Liver (tissue), 9 donors: ENCODE data around the gene NDC1. TPM values are rescaled to one million over a fixed set of nuclear protein-coding genes. Genes with fewer than 3 reads are reported as not detected.

Experiments
- DNase-seq: peaks from one replicate; pipeline ENCODE4 v3.0.0-alpha.2; 2017; ENCODE audit warnings: low spot score
- H3K27ac ChIP-seq, 2 donors: one replicate each; pipeline ENCODE4 v1.7.0; 2013; ENCODE audit warnings: inconsistent platforms in 2 of 2, low read length in 2 of 2, control low read depth in 1 of 2, low read depth in 1 of 2, mild to moderate bottlenecking in 1 of 2
- H3K27me3 ChIP-seq, 4 donors: one replicate each; pipeline versions ENCODE4 v1.6.1 to v1.7.0; 2013; ENCODE audit warnings: low read length in 3 of 4, inconsistent platforms in 1 of 4, mild to moderate bottlenecking in 1 of 4, moderate library complexity in 1 of 4; ENCODE audit not compliant: control insufficient read depth in 4 of 4, insufficient read depth in 4 of 4
- H3K36me3 ChIP-seq, 4 donors: one replicate each; pipeline versions ENCODE4 v1.6.1 to v1.7.0; 2013; ENCODE audit warnings: low read length in 3 of 4, mild to moderate bottlenecking in 3 of 4, low read depth in 1 of 4, moderate library complexity in 1 of 4; ENCODE audit not compliant: control insufficient read depth in 4 of 4, insufficient read depth in 3 of 4
- H3K4me1 ChIP-seq, 4 donors: one replicate each; pipeline versions ENCODE4 v1.6.1 to v1.7.0; 2013; ENCODE audit warnings: low read length in 3 of 4, mild to moderate bottlenecking in 3 of 4, moderate library complexity in 1 of 4; ENCODE audit not compliant: control insufficient read depth in 4 of 4, insufficient read depth in 4 of 4
- H3K4me3 ChIP-seq, 3 donors: one replicate each; pipeline versions ENCODE4 v1.6.1 to v1.7.0; 2013; ENCODE audit warnings: low read length in 3 of 3, control low read depth in 1 of 3, low read depth in 1 of 3, mild to moderate bottlenecking in 1 of 3
- H3K9ac ChIP-seq, 2 donors: one replicate each; pipeline ENCODE4 v1.7.0; 2013; ENCODE audit warnings: low read length in 2 of 2, mild to moderate bottlenecking in 2 of 2, moderate library complexity in 2 of 2, control low read depth in 1 of 2, low read depth in 1 of 2
- H3K9me3 ChIP-seq, 4 donors: one replicate each; pipeline versions ENCODE4 v1.6.1 to v1.7.0; 2013; ENCODE audit warnings: low read length in 3 of 4; ENCODE audit not compliant: control insufficient read depth in 4 of 4
- ATF3 ChIP-seq: IDR thresholded peaks from 2 replicates; pipeline ENCODE4 v1.6.1; 2016; ENCODE audit warnings: antibody characterized with exemption
- CTCF ChIP-seq: fragments of 150-350 bp; IDR thresholded peaks from 2 replicates; pipeline ENCODE4 v1.5.1; 2017; ENCODE audit warnings: improper control_type of control experiment, low read depth, low read length; ENCODE audit not compliant: missing input control
- EGR1 ChIP-seq, 2 donors: IDR thresholded peaks; 2 replicates each; pipeline ENCODE4 v1.6.1; 2016 to 2018; ENCODE audit warnings: antibody characterized with exemption in 2 of 2, low read depth in 2 of 2
- FOXA1 ChIP-seq: IDR thresholded peaks from 2 replicates; pipeline ENCODE4 v1.6.1; 2016; ENCODE audit warnings: antibody characterized with exemption
- FOXA2 ChIP-seq: IDR thresholded peaks from 2 replicates; pipeline ENCODE4 v1.6.1; 2016; ENCODE audit warnings: antibody characterized with exemption
- GABPA ChIP-seq, 2 donors: IDR thresholded peaks in 1 of 2; conservative IDR thresholded peaks in 1 of 2; 2 replicates each; pipeline ENCODE4 v1.6.1; 2016; ENCODE audit warnings: antibody characterized with exemption in 2 of 2, mild to moderate bottlenecking in 1 of 2, moderate library complexity in 1 of 2
- HNF4A ChIP-seq, 2 donors: conservative IDR thresholded peaks; 2 replicates each; pipeline ENCODE4 v1.6.1; 2016; ENCODE audit warnings: antibody characterized with exemption in 2 of 2, mild to moderate bottlenecking in 2 of 2
- HNF4G ChIP-seq: IDR thresholded peaks from 2 replicates; pipeline ENCODE4 v1.6.1; 2016; ENCODE audit warnings: antibody characterized with exemption
- JUND ChIP-seq, 2 donors: IDR thresholded peaks; 2 replicates each; pipeline ENCODE4 v1.6.1; 2016; ENCODE audit warnings: antibody characterized with exemption in 2 of 2
- MAX ChIP-seq: IDR thresholded peaks from 2 replicates; pipeline ENCODE4 v1.6.1; 2016; ENCODE audit warnings: antibody characterized with exemption
- NR2F2 ChIP-seq: IDR thresholded peaks from 2 replicates; pipeline ENCODE4 v1.6.1; 2016; ENCODE audit warnings: antibody characterized with exemption
- RAD21 ChIP-seq, 2 donors: IDR thresholded peaks; 2 replicates each; pipeline ENCODE4 v1.6.1; 2016; ENCODE audit warnings: antibody characterized with exemption in 2 of 2, mild to moderate bottlenecking in 2 of 2
- REST ChIP-seq: IDR thresholded peaks from 2 replicates; pipeline ENCODE4 v1.6.1; 2016; ENCODE audit warnings: antibody characterized with exemption, mild to moderate bottlenecking
- RXRA ChIP-seq, 2 donors: IDR thresholded peaks; 2 replicates each; pipeline ENCODE4 v1.6.1; 2017 to 2018; ENCODE audit warnings: antibody characterized with exemption in 2 of 2, mild to moderate bottlenecking in 1 of 2
- SP1 ChIP-seq: IDR thresholded peaks from 2 replicates; pipeline ENCODE4 v1.6.1; 2018; ENCODE audit warnings: antibody characterized with exemption, mild to moderate bottlenecking
- TAF1 ChIP-seq: conservative IDR thresholded peaks from 2 replicates; pipeline ENCODE4 v1.6.1; 2016; ENCODE audit warnings: antibody characterized with exemption, mild to moderate bottlenecking
- YY1 ChIP-seq: IDR thresholded peaks from 2 replicates; pipeline ENCODE4 v1.6.1; 2016; ENCODE audit warnings: antibody characterized with exemption, mild to moderate bottlenecking
- ZBTB33 ChIP-seq: IDR thresholded peaks from 2 replicates; pipeline ENCODE4 v1.6.1; 2016; ENCODE audit warnings: antibody characterized with exemption
- WGBS: extraction: QIAGEN DNeasy Blood & Tissue Kit; methylation state at CpG from one replicate; pipeline ENCODE4 v1.1.7; 2013; 5-methylcytosine and 5-hydroxymethylcytosine counted together
- polyA plus RNA-seq, 2 donors: library from polyadenylated mRNA; stranded (reverse) in 1 of 2; unstranded in 1 of 2; fragments of 200-250 nt in 1 of 2; fragments of >200 nt in 1 of 2; fragmentation: Nextera tagmentation in 1 of 2; extraction: Ambion mirVana in 1 of 2; gene quantifications; one replicate each; pipeline versions ENCODE4 v1.2.1 to v1.2.3, GENCODE V29; 2013 to 2015
- total RNA-seq, 2 donors: library from RNA; depleted of rRNA; stranded (reverse); fragments of >200 nt; gene quantifications; one replicate each; pipeline ENCODE4 v1.2.3, GENCODE V29; 2014
- donor health status: healthy.
- donor health status: healthy.
- donor health status: healthy.
- donor health status: healthy.
- donor health status: healthy.

The NDC1 gene
- total and polyA plus RNA-seq, 4 donors = 2.2 to 17.9 (median 5.8) TPM

- 36% methylated on average over 6 of the region's 6 CpGs for WGBS
- Histone ChIP-seq H3K27me3 (no peaks in the 10 kb centered on the region), H3K9ac (no peak overlapping the region), H3K4me3 (no peak overlapping the region), H3K9me3 (peaks cover 0 to 4% (median 0%) of the 10 kb centered on the region in 4 donors), H3K4me1 (no peaks in the 10 kb centered on the region), H3K27ac (no peak overlapping the region), H3K36me3 (no peaks in the 10 kb centered on the region)
- no peak for DNase-seq
- TF ChIP-seq YY1 = no peak
- TF ChIP-seq GABPA (IDR thresholded peaks at IDR 0.05 in 1 of 2, conservative IDR thresholded peaks at IDR 0.05 in 1 of 2) = no peak
- no peak for TF ChIP-seq HNF4G
- TF ChIP-seq REST = no peak
- TF ChIP-seq TAF1 = no peak
- TF ChIP-seq JUND (IDR thresholded peaks at IDR 0.05) = no peak
These were observed 112.8 kb downstream of the NDC1 start for GRCh38 chr1:53725238-53725689.

GRCh38 chr1:53722025-53722424 is 116.1 kb downstream of the NDC1 start:
- Histone ChIP-seq H3K4me1 (no peaks in the 10 kb centered on the region), H3K27ac (no peak overlapping the region), H3K36me3 (no peaks in the 10 kb centered on the region), H3K4me3 (no peak overlapping the region), H3K9me3 (no peaks in the 10 kb centered on the region), H3K9ac (no peak overlapping the region), H3K27me3 (peaks cover 0 to 2% (median 0%) of the 10 kb centered on the region in 4 donors)
- 94% methylated on average over 1 of the region's 1 CpG for WGBS
- no peak for DNase-seq
- TF ChIP-seq YY1 (no peak), RXRA (IDR thresholded peaks at IDR 0.05) (no peak), RAD21 (IDR thresholded peaks at IDR 0.05) (no peak), HNF4A (conservative IDR thresholded peaks at IDR 0.05) (no peak), EGR1 (IDR thresholded peaks at IDR 0.05; ENCODE audit: low read depth in 2 of 2) (no peak), NR2F2 (no peak), HNF4G (no peak)

- H3K9me3 ChIP-seq = no peaks in the 10 kb centered on the region
- no peak overlapping the region for H3K27ac ChIP-seq
- peaks cover 0 to 2% (median 0%) of the 10 kb centered on the region in 4 donors for H3K27me3 ChIP-seq
- no peak for DNase-seq
- no peak overlapping the region for H3K4me3 ChIP-seq
- no peak overlapping the region for H3K9ac ChIP-seq
- H3K4me1 ChIP-seq = no peaks in the 10 kb centered on the region
- 87% methylated on average over 4 of the region's 4 CpGs for WGBS
- no peaks in the 10 kb centered on the region for H3K36me3 ChIP-seq
- TF ChIP-seq CTCF = no peak
- no peak for TF ChIP-seq GABPA (IDR thresholded peaks at IDR 0.05 in 1 of 2, conservative IDR thresholded peaks at IDR 0.05 in 1 of 2)
- TF ChIP-seq TAF1 = no peak
- no peak for TF ChIP-seq FOXA1
- no peak for TF ChIP-seq HNF4G
- no peak for TF ChIP-seq JUND (IDR thresholded peaks at IDR 0.05)
- no peak for TF ChIP-seq SP1
- TF ChIP-seq MAX = no peak
- no peak for TF ChIP-seq YY1
- no peak for TF ChIP-seq ZBTB33
- no peak for TF ChIP-seq FOXA2
- no peak for TF ChIP-seq EGR1 (IDR thresholded peaks at IDR 0.05; ENCODE audit: low read depth in 2 of 2)
- TF ChIP-seq NR2F2 = no peak
- no peak for TF ChIP-seq ATF3
- TF ChIP-seq RAD21 (IDR thresholded peaks at IDR 0.05) = no peak
- TF ChIP-seq RXRA (IDR thresholded peaks at IDR 0.05) = no peak
These were observed 117.0 kb downstream of the NDC1 start for GRCh38 chr1:53721088-53721487.
